Activated T-helper 9 cell treated with anti-CD3 and anti-CD28 coated beads, Interleukin-2, amount 50 U/mL, for 16 hours (primary cell): ENCODE results near the gene EFNA2.
"Not testable (repeated sequence)": the region's sequence is repeated elsewhere in the genome, so short reads cannot be mapped to it uniquely, and the experiment has no call there.

Experiments used
- DNase-seq: peaks from one replicate; pipeline ENCODE4 v3.0.0-alpha.2; 2020; ENCODE audit warnings: low read depth

EFNA2 gene

GRCh38 chr19:1318678-1319471 lies 33.2 kb downstream of the EFNA2 start:
- no peak for DNase-seq

- DNase-seq, result not testable (repeated sequence)
These were observed 34.6 kb downstream of the EFNA2 start for GRCh38 chr19:1320282-1320650.

GRCh38 chr19:1321539-1321938 lies 35.9 kb downstream of the EFNA2 start:
- no peak for DNase-seq

- no peak for DNase-seq
These were observed 36.7 kb downstream of the EFNA2 start for GRCh38 chr19:1322198-1322981.

- DNase-seq, result no peak
These were observed 38.7 kb downstream of the EFNA2 start for GRCh38 chr19:1324249-1324805.

GRCh38 chr19:1324806-1325567 lies 39.3 kb downstream of the EFNA2 start:
- no peak for DNase-seq

- no peak for DNase-seq
These were observed 40.1 kb downstream of the EFNA2 start for GRCh38 chr19:1325568-1326294.

GRCh38 chr19:1327125-1327524 lies 41.5 kb downstream of the EFNA2 start:
- no peak for DNase-seq

- DNase-seq, result not testable (repeated sequence)
These were observed 46.5 kb downstream of the EFNA2 start for GRCh38 chr19:1332208-1332607.

- no peak for DNase-seq
These were observed 50.5 kb downstream of the EFNA2 start for GRCh38 chr19:1336079-1336684.

GRCh38 chr19:1340681-1341469 lies 55.2 kb downstream of the EFNA2 start:
- DNase-seq, result no peak

GRCh38 chr19:1343041-1343440 lies 57.4 kb downstream of the EFNA2 start:
- DNase-seq, result no peak

- no peak for DNase-seq
These were observed 63.5 kb downstream of the EFNA2 start for GRCh38 chr19:1349211-1349610.

- DNase-seq, result no peak
These were observed 65.2 kb downstream of the EFNA2 start for GRCh38 chr19:1350867-1351266.
